SK-N-SH treated with all-trans-retinoic acid at 6 μM for 48 hours (cell line): ENCODE measurements around the gene DCDC2C.

Experiments used
- ATAC-seq: fragments of 200-7000 bp; cut with Tn5 transposase; 3 replicates; pipeline ENCODE4 v1.9.1; 2020; ENCODE audit warnings: mild to moderate bottlenecking, moderate library complexity
- ARNTL ChIP-seq: fragments of 450-650 bp; formaldehyde crosslinking; IDR thresholded peaks from 2 replicates; pipeline ENCODE4 v1.5.0; 2020; ENCODE audit warnings: low read depth, mild to moderate bottlenecking, moderate library complexity, borderline replicate concordance
- CSDC2 ChIP-seq: fragments of 250-450 bp; sonication (Bioruptor Pico); IDR thresholded peaks from 2 replicates; pipeline ENCODE4 v1.5.0; 2020; ENCODE audit warnings: mild to moderate bottlenecking, moderate library complexity
- ESRRG ChIP-seq: fragments of 250-450 bp; sonication (Bioruptor Pico); IDR thresholded peaks from 2 replicates; pipeline ENCODE4 v1.6.1; 2021; ENCODE audit warnings: mild to moderate bottlenecking
- GLIS3 ChIP-seq: fragments of 250-450 bp; sonication (Bioruptor Pico); IDR thresholded peaks from 2 replicates; pipeline ENCODE4 v1.5.0; 2020; ENCODE audit warnings: mild to moderate bottlenecking, moderate library complexity
- ISL1 ChIP-seq: fragments of 250-450 bp; sonication (Bioruptor Pico); IDR thresholded peaks from 2 replicates; pipeline ENCODE4 v2.1.2; 2022; ENCODE audit warnings: mild to moderate bottlenecking, moderate library complexity
- OSR1 ChIP-seq: fragments of 250-450 bp; sonication (Bioruptor Pico); IDR thresholded peaks from 2 replicates; pipeline ENCODE4 v1.8.0; 2022; ENCODE audit warnings: moderate library complexity, mild to moderate bottlenecking, inconsistent platforms
- PATZ1 ChIP-seq: fragments of 250-450 bp; sonication (Bioruptor Pico); IDR thresholded peaks from 2 replicates; pipeline ENCODE4 v1.8.0; 2020; ENCODE audit warnings: mild to moderate bottlenecking, moderate library complexity, borderline replicate concordance
- POU6F1 ChIP-seq: fragments of 250-450 bp; sonication (Bioruptor Pico); IDR thresholded peaks from 2 replicates; pipeline ENCODE4 v1.8.0; 2021; ENCODE audit warnings: low read depth, mild to moderate bottlenecking, moderate library complexity, borderline replicate concordance
- PPARA ChIP-seq: fragments of 250-450 bp; sonication (Bioruptor Pico); IDR thresholded peaks from 2 replicates; pipeline ENCODE4 v1.5.0; 2020; ENCODE audit warnings: mild to moderate bottlenecking, borderline replicate concordance
- SNAI2 ChIP-seq: fragments of 250-450 bp; sonication (Bioruptor Pico); IDR thresholded peaks from 2 replicates; pipeline ENCODE4 v1.5.0; 2020; ENCODE audit warnings: mild to moderate bottlenecking, moderate library complexity
- TCF4 ChIP-seq: fragments of 250-450 bp; sonication (Bioruptor Pico); IDR thresholded peaks from 2 replicates; pipeline ENCODE4 v1.8.0; 2021; ENCODE audit warnings: mild to moderate bottlenecking, moderate library complexity, borderline replicate concordance
- ZC3H10 ChIP-seq: fragments of 250-450 bp; sonication (Bioruptor Pico); IDR thresholded peaks from 2 replicates; pipeline ENCODE4 v1.5.1; 2021; ENCODE audit warnings: mild to moderate bottlenecking, moderate library complexity
- ZFP3 ChIP-seq: fragments of 250-450 bp; sonication (Bioruptor Pico); IDR thresholded peaks from 2 replicates; pipeline ENCODE4 v1.5.0; 2020; ENCODE audit warnings: mild to moderate bottlenecking, moderate library complexity
- ZFP30 ChIP-seq: fragments of 450-650 bp; formaldehyde crosslinking; IDR thresholded peaks from 2 replicates; pipeline ENCODE4 v1.5.0; 2022; ENCODE audit warnings: mild to moderate bottlenecking, moderate library complexity
- ZNF565 ChIP-seq: fragments of 450-650 bp; formaldehyde crosslinking; conservative IDR thresholded peaks from 2 replicates; pipeline ENCODE4 v1.5.0; 2020; ENCODE audit warnings: low read depth, mild to moderate bottlenecking, moderate library complexity
- ZNF70 ChIP-seq: fragments of 450-650 bp; formaldehyde crosslinking; IDR thresholded peaks from 2 replicates; pipeline ENCODE4 v1.5.0; 2020; ENCODE audit warnings: mild to moderate bottlenecking, moderate library complexity
- ZNF8 ChIP-seq: fragments of 450-650 bp; formaldehyde crosslinking; IDR thresholded peaks from 2 replicates; pipeline ENCODE4 v1.5.0; 2020; ENCODE audit warnings: mild to moderate bottlenecking, moderate library complexity
- TF ChIP-seq, protein P1 (sequence below): fragments of 250-450 bp; sonication (Bioruptor Pico); IDR thresholded peaks from 2 replicates; pipeline ENCODE4 v1.5.0; 2020; ENCODE audit warnings: mild to moderate bottlenecking, moderate library complexity

Gene DCDC2C

GRCh38 chr2:3677436-3677835 is 25.9 kb upstream of the DCDC2C start:
- TF ChIP-seq SNAI2 (CRISPR knock-in tag) = no peak
- no peak for ATAC-seq

- TF ChIP-seq ZNF565 (no peak), ZFP30 (CRISPR knock-in tag) (no peak), ESRRG (CRISPR knock-in tag) (no peak), ZNF8 (CRISPR knock-in tag) (no peak), PPARA (CRISPR knock-in tag) (no peak), ARNTL (CRISPR knock-in tag) (no peak), POU6F1 (CRISPR knock-in tag) (no peak), OSR1 (CRISPR knock-in tag) (no peak), CSDC2 (CRISPR knock-in tag) (no peak), ZNF70 (CRISPR knock-in tag) (no peak)
- no peak for ATAC-seq
These were observed 25.2 kb upstream of the DCDC2C start for GRCh38 chr2:3678212-3678611.

DNA sequence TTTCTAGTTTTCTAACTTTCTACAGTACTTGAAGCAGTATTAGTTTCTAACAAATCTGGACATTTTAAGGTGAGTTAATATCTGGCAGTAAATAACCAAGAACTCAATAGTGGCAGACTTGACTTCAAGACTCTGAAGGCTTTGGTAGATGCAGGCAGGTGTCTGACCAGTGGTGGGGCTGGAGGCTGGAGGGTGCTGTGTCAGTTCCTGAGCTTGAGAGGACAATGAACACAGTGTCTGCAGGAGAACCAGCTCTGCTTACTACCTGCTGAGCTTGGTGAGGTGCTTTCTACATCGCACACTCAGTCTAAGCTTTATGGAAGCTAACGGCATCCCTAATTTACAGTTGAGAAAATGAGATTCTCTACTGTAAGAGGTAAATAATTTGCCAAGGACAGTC is 24.2 kb upstream of the DCDC2C start:
- no peak for TF ChIP-seq OSR1 (CRISPR knock-in tag)
- ATAC-seq = no peak

DNA sequence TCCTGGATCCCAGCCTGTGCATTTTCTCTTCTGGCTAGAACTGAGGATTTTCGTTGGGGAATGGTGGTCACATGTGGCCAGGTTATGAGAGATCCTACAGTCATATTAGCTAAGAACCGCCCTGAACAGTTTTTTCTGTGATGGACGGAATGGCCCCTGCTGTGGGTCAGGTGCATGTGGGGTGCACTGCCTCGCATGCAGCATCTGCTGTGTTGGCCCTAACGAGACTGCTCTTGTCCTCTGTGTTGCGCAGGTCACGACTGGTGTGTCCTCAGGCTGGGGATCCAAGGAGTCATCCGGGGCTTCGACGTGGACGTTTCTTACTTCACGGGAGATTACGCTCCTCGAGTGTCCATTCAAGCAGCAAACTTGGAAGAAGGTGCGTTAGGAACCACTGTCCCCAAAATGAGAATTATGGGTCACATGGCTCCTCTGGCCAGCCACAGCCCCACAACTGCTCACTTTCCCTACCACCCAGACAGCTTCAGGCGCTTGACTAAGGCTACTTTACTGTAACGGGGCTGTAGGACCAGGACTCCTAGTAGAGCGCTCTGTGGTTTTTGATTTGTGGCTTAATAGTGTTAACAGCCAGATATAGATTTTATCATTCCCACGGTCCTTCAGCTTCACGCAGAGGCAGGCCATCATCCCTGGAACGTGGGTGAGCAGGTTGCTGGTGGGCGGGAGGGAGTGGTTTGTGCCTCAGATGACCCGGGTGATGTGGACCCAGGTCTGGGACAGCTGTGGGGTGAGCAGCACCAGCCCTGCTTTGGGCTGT is 23.6 kb upstream of the DCDC2C start:
- ATAC-seq = no peak
- no peak for TF ChIP-seq CSDC2 (CRISPR knock-in tag)
- TF ChIP-seq ZNF8 (CRISPR knock-in tag) = no peak
- TF ChIP-seq PATZ1 (CRISPR knock-in tag) = no peak
- TF ChIP-seq ZC3H10 (CRISPR knock-in tag) = no peak
- no peak for TF ChIP-seq SNAI2 (CRISPR knock-in tag)
- no peak for TF ChIP-seq TCF4 (CRISPR knock-in tag)
- no peak for TF ChIP-seq OSR1 (CRISPR knock-in tag)
- TF ChIP-seq ISL1 (CRISPR knock-in tag) = no peak
- TF ChIP-seq GLIS3 (CRISPR knock-in tag) = no peak
- TF ChIP-seq ESRRG (CRISPR knock-in tag) = no peak
- no peak for TF ChIP-seq ZFP30 (CRISPR knock-in tag)
- TF ChIP-seq POU6F1 (CRISPR knock-in tag) = no peak

- TF ChIP-seq ARNTL (CRISPR knock-in tag) = no peak
- TF ChIP-seq, protein P1, sequence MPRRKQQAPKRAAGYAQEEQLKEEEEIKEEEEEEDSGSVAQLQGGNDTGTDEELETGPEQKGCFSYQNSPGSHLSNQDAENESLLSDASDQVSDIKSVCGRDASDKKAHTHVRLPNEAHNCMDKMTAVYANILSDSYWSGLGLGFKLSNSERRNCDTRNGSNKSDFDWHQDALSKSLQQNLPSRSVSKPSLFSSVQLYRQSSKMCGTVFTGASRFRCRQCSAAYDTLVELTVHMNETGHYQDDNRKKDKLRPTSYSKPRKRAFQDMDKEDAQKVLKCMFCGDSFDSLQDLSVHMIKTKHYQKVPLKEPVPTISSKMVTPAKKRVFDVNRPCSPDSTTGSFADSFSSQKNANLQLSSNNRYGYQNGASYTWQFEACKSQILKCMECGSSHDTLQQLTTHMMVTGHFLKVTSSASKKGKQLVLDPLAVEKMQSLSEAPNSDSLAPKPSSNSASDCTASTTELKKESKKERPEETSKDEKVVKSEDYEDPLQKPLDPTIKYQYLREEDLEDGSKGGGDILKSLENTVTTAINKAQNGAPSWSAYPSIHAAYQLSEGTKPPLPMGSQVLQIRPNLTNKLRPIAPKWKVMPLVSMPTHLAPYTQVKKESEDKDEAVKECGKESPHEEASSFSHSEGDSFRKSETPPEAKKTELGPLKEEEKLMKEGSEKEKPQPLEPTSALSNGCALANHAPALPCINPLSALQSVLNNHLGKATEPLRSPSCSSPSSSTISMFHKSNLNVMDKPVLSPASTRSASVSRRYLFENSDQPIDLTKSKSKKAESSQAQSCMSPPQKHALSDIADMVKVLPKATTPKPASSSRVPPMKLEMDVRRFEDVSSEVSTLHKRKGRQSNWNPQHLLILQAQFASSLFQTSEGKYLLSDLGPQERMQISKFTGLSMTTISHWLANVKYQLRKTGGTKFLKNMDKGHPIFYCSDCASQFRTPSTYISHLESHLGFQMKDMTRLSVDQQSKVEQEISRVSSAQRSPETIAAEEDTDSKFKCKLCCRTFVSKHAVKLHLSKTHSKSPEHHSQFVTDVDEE (CRISPR knock-in tag) = no peak
- TF ChIP-seq ZFP3 = no peak
- no peak for TF ChIP-seq ISL1 (CRISPR knock-in tag)
- TF ChIP-seq ZNF70 (CRISPR knock-in tag) = no peak
- no peak for TF ChIP-seq ZFP30 (CRISPR knock-in tag)
- no peak for TF ChIP-seq SNAI2 (CRISPR knock-in tag)
- no peak for TF ChIP-seq ZC3H10 (CRISPR knock-in tag)
- no peak for TF ChIP-seq GLIS3 (CRISPR knock-in tag)
- TF ChIP-seq ZNF565 = no peak
- no peak for TF ChIP-seq OSR1 (CRISPR knock-in tag)
- TF ChIP-seq, all 23 proteins: peak for 0
- ATAC-seq = no peak
These were observed 22.6 kb upstream of the DCDC2C start for GRCh38 chr2:3680548-3681345.
